ENCODE measurements around the gene RAPGEF3. TPM values are rescaled to one million over a fixed set of nuclear protein-coding genes. Genes with fewer than 3 reads are reported as not detected.

Gene RAPGEF3
- polyA plus RNA-seq, 3 donors, result 48.0 to 61.0 (median 49.6) TPM

- DNase-seq (ENCODE audit: low read depth in 3 of 3, low spot score in 2 of 3), result no peak
Observed at GRCh38 chr12:47777741-47778558, 19.3 kb upstream of the RAPGEF3 start.

- no peak for DNase-seq (ENCODE audit: low read depth in 3 of 3, low spot score in 2 of 3)
Observed at GRCh38 chr12:47777151-47777550, 18.5 kb upstream of the RAPGEF3 start.

- DNase-seq (ENCODE audit: low read depth in 3 of 3, low spot score in 2 of 3), result no peak
Observed at GRCh38 chr12:47776471-47777143, 17.9 kb upstream of the RAPGEF3 start.

GRCh38 chr12:47775100-47775911 is 16.6 kb upstream of the RAPGEF3 start:
- no peak for DNase-seq (ENCODE audit: low read depth in 3 of 3, low spot score in 2 of 3)

- no peak for DNase-seq (ENCODE audit: low read depth in 3 of 3, low spot score in 2 of 3)
Observed at GRCh38 chr12:47774663-47775062, 16.0 kb upstream of the RAPGEF3 start.

GRCh38 chr12:47773858-47774580 is 15.3 kb upstream of the RAPGEF3 start:
- no peak for DNase-seq (ENCODE audit: low read depth in 3 of 3, low spot score in 2 of 3)

- no peak for DNase-seq (ENCODE audit: low read depth in 3 of 3, low spot score in 2 of 3)
Observed at GRCh38 chr12:47773062-47773857, 14.6 kb upstream of the RAPGEF3 start, which contains the start of gene SLC48A1. TSS of gene SLC48A1 (plus strand) at chr12:47773238. CDS start at chr12:47773305, 67 bp downstream.

GRCh38 chr12:47772738-47773061 is 14.0 kb upstream of the RAPGEF3 start:
- no peak for DNase-seq (ENCODE audit: low read depth in 3 of 3, low spot score in 2 of 3)

- no peak for DNase-seq (ENCODE audit: low read depth in 3 of 3, low spot score in 2 of 3)
Observed at GRCh38 chr12:47772094-47772660, 13.5 kb upstream of the RAPGEF3 start.

- no peak for DNase-seq (ENCODE audit: low read depth in 3 of 3, low spot score in 2 of 3)
Observed at GRCh38 chr12:47771304-47771703, 12.6 kb upstream of the RAPGEF3 start.

- no peak for DNase-seq (ENCODE audit: low read depth in 3 of 3, low spot score in 2 of 3)
Observed at GRCh38 chr12:47770086-47770726, 11.5 kb upstream of the RAPGEF3 start.

- DNase-seq (ENCODE audit: low read depth in 3 of 3, low spot score in 2 of 3), result no peak
Observed at GRCh38 chr12:47769234-47770085, 10.8 kb upstream of the RAPGEF3 start.

GRCh38 chr12:47768323-47768811 is 9.7 kb upstream of the RAPGEF3 start:
- no peak for DNase-seq (ENCODE audit: low read depth in 3 of 3, low spot score in 2 of 3)

GRCh38 chr12:47767216-47767724 is 8.6 kb upstream of the RAPGEF3 start:
- no peak for DNase-seq (ENCODE audit: low read depth in 3 of 3, low spot score in 2 of 3)

- no peak for DNase-seq (ENCODE audit: low read depth in 3 of 3, low spot score in 2 of 3)
Observed at GRCh38 chr12:47766502-47767215, 8.0 kb upstream of the RAPGEF3 start.

- no peak for DNase-seq (ENCODE audit: low read depth in 3 of 3, low spot score in 2 of 3)
Observed at GRCh38 chr12:47763481-47764346, 5.0 kb upstream of the RAPGEF3 start.

Measured in right renal cortex interstitium (tissue), 3 donors.